SK-N-MC (cell line): ENCODE measurements around the gene RNF38.

Experiments
- DNase-seq: peaks from one replicate; pipeline ENCODE4 v3.0.0-alpha.2; 2011; ENCODE audit warnings: low read depth, low spot score
- H3K27ac ChIP-seq: fragments of 200-600 bp; sonication (generic); 2 replicates; pipeline ENCODE4 v1.5.1; 2016; ENCODE audit warnings: mixed run types
- H3K36me3 ChIP-seq: fragments of 200-600 bp; sonication (generic); 2 replicates; pipeline ENCODE4 v1.6.1; 2017; ENCODE audit warnings: antibody characterized with exemption, low read length, mixed read lengths; ENCODE audit not compliant: insufficient read depth
- H3K4me3 ChIP-seq: fragments of 200-600 bp; sonication (generic); 2 replicates; pipeline ENCODE4 v1.5.1; 2016
- H3K9ac ChIP-seq: fragments of 200-600 bp; sonication (generic); 2 replicates; pipeline ENCODE4 v1.8.0; 2017; ENCODE audit warnings: mixed run types, mixed read lengths; ENCODE audit not compliant: insufficient read length
- H3K9me3 ChIP-seq: fragments of 200-600 bp; sonication (generic); 2 replicates; pipeline ENCODE4 v1.6.1; 2017; ENCODE audit warnings: low read depth, mild to moderate bottlenecking, antibody characterized with exemption, low read length, moderate library complexity, mixed read lengths
- EZH2 ChIP-seq: fragments of 200-600 bp; sonication (generic); IDR thresholded peaks from one replicate; pipeline ENCODE4 v1.6.1; 2017; ENCODE audit warnings: antibody characterized with exemption
- FOXP2 ChIP-seq: optimal IDR thresholded peaks from 2 replicates; pipeline ENCODE3; 2011; ENCODE audit warnings: mild to moderate bottlenecking, moderate library complexity; ENCODE audit not compliant: insufficient read depth; ENCODE audit errors: extremely low read length, control extremely low read depth
- POLR2AphosphoS5 ChIP-seq: IDR thresholded peaks from 2 replicates; pipeline ENCODE4 v1.6.1; 2012; ENCODE audit warnings: mild to moderate bottlenecking, low read depth, low read length, borderline replicate concordance

Gene RNF38

GRCh38 chr9:36438536-36439236 lies 38.6 kb upstream of the RNF38 start:
- DNase-seq = no peak
- no peak overlapping the region for H3K27ac ChIP-seq
- no peak for TF ChIP-seq FOXP2
- TF ChIP-seq EZH2 = no peak
- no peak for TF ChIP-seq POLR2AphosphoS5

DNA sequence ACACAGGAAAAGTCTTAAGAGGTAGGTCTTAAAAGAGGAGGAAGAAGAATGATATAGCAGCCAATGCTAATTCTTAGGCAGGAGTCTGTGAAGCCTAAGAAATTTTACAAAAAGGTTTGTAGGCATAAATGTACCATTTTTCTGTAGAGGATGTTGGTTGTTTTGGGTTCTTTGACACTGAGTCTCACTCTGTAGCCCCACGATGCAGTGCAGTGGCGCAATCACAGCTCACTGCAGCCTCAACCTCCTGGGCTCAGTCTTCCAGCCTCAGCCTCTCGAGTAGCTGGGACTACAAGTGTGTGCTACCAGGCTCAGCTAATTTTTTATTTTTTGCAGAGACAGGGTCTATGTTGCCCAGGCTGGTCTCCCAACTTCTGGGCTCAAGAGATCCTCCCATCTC lies 37.7 kb upstream of the RNF38 start:
- Histone ChIP-seq H3K9me3 (no peaks in the 10 kb centered on the region), H3K9ac (no peak overlapping the region), H3K36me3 (no peaks in the 10 kb centered on the region), H3K27ac (no peak overlapping the region), H3K4me3 (no peak overlapping the region)
- DNase-seq = no peak
- no peak for TF ChIP-seq POLR2AphosphoS5
- no peak for TF ChIP-seq FOXP2
- TF ChIP-seq EZH2 = no peak

More at GRCh38 chr9:36438536-36439236, 38.6 kb upstream of the RNF38 start:
- no peaks in the 10 kb centered on the region for H3K36me3 ChIP-seq
- no peaks in the 10 kb centered on the region for H3K9me3 ChIP-seq
- H3K9ac ChIP-seq = no peak overlapping the region
- H3K4me3 ChIP-seq = no peak overlapping the region

DNA sequence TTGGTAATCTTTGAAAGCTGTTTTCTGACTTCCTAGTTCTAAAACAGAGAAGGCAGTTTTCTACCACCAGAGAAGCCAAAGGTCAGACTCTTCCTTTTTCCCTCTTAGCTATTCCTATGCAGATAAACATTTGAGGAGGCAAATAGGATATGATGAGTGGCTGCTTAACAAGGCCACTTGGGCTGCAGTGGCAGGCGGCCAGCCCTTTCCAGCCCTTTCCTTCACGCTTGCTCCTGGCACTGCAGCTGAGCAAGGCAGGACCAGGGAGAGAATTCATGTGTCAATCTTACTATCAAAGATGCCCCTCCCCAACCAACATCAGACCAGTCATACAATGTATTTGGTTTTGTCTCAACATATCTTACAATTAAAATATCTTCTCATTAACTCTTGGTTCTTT lies 36.8 kb upstream of the RNF38 start:
- no peak for DNase-seq
- Histone ChIP-seq H3K36me3 (no peaks in the 10 kb centered on the region), H3K9me3 (no peaks in the 10 kb centered on the region), H3K9ac (no peak overlapping the region), H3K4me3 (no peak overlapping the region), H3K27ac (no peak overlapping the region)
- TF ChIP-seq POLR2AphosphoS5 = no peak
- TF ChIP-seq EZH2 = no peak
- no peak for TF ChIP-seq FOXP2

- no peak overlapping the region for H3K27ac ChIP-seq
- no peak for TF ChIP-seq EZH2
- TF ChIP-seq FOXP2 = no peak
- no peaks in the 10 kb centered on the region for H3K9me3 ChIP-seq
- no peak for DNase-seq
- no peak overlapping the region for H3K9ac ChIP-seq
- no peaks in the 10 kb centered on the region for H3K36me3 ChIP-seq
- H3K4me3 ChIP-seq = no peak overlapping the region
These were observed 33.3 kb upstream of the RNF38 start for GRCh38 chr9:36433386-36433785.

DNA sequence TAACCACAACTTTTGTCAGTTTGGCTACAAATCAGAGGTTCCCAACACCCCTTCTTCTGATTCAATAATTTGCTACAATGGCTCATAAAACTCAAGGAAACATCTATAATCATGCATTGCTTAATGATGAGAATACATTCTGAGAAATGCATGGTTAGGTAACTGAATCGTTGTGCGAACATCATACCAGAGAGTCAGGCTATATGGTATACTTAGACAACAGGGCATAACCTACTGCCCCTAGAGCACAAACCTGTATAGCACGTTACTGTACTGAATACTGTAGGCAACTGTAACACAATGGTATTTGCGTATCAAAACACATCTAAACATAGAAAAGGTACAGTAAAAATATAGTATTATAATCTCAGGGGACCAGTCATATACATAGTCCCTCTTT lies 31.0 kb upstream of the RNF38 start:
- Histone ChIP-seq H3K27ac (no peak overlapping the region), H3K9ac (no peak overlapping the region), H3K9me3 (no peaks in the 10 kb centered on the region), H3K36me3 (0 out of 2 replicates have a peak, but pooled peaks cover 3% of the 10 kb centered on the region), H3K4me3 (no peak overlapping the region)
- TF ChIP-seq FOXP2 = no peak
- no peak for TF ChIP-seq POLR2AphosphoS5
- no peak for TF ChIP-seq EZH2
- no peak for DNase-seq

DNA sequence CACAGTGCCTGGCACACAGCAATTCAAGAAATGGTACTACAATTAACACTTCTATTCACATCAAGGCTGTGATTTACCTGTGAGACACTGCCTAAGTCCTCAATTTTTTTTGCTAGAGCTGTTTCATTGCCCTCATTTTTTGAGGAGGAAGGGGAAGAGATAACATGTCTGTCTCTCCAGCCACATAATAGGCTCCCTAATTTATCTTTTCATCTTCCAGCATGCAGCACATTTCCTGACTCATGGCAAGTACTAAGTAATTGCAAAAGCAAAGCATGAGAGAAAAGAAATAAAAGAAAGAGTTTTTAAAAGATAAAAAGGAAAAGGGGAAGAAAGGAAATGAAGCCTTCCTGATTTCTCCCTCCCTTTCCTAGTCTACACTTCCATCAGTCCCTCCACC lies 26.9 kb upstream of the RNF38 start:
- Histone ChIP-seq H3K36me3 (0 out of 2 replicates have a peak, but pooled peaks cover 3% of the 10 kb centered on the region), H3K9me3 (no peaks in the 10 kb centered on the region), H3K9ac (no peak overlapping the region), H3K27ac (no peak overlapping the region), H3K4me3 (no peak overlapping the region)
- TF ChIP-seq FOXP2 = no peak
- TF ChIP-seq POLR2AphosphoS5 = no peak
- no peak for TF ChIP-seq EZH2
- DNase-seq = no peak

DNA sequence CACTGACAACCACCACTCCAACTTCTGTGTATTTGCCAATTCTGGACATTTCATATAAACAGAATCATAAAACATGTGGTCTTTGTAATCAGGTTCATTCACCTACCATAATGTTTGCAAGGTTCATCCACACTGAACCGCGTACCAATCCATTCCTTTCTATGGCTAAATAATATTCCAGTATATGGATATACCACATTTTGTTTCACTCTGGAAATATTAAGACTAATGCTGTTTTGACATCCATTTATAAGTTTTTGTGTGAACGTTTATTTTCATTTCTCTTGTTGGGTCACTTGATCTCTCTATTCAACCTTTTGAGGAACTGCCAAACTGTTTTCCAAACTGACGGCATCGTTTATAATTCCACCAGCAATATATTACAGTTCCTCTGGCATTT lies 26.3 kb upstream of the RNF38 start:
- no peak for DNase-seq
- 0 out of 2 replicates have a peak, but pooled peaks cover 3% of the 10 kb centered on the region for H3K36me3 ChIP-seq

GRCh38 chr9:36424289-36425055 lies 24.4 kb upstream of the RNF38 start:
- H3K4me3 ChIP-seq = no peak overlapping the region
- TF ChIP-seq EZH2 (no peak), FOXP2 (no peak), POLR2AphosphoS5 (no peak)
- H3K27ac ChIP-seq = no peak overlapping the region
- H3K9me3 ChIP-seq = no peaks in the 10 kb centered on the region
- DNase-seq = no peak
- peaks cover 3% of the 10 kb centered on the region; the same call in 1 of the 2 replicates for H3K36me3 ChIP-seq
- H3K9ac ChIP-seq = no peak overlapping the region

More for the DNA sequence above, 26.3 kb upstream of the RNF38 start:
- Histone ChIP-seq H3K9me3 (no peaks in the 10 kb centered on the region), H3K4me3 (no peak overlapping the region), H3K27ac (no peak overlapping the region), H3K9ac (no peak overlapping the region)
- TF ChIP-seq POLR2AphosphoS5 = no peak
- no peak for TF ChIP-seq EZH2
- no peak for TF ChIP-seq FOXP2
